HG03135 (cell line): ENCODE results near the gene APIP.

ENCODE experiments used
- ATAC-seq: cut with Tn5 transposase; IDR thresholded peaks from one replicate; pipeline ENCODE4 v1.9.1; 2021; ENCODE audit warnings: mild to moderate bottlenecking, moderate library complexity; ENCODE audit not compliant: unreplicated experiment

Gene APIP

GRCh38 chr11:34844463-34845112 is 71.6 kb downstream of the APIP start:
- no peak for ATAC-seq

GRCh38 chr11:34843271-34843670 is 72.9 kb downstream of the APIP start:
- ATAC-seq, result no peak

GRCh38 chr11:34840736-34841386 is 75.3 kb downstream of the APIP start:
- peak; percentile 83 for ATAC-seq

GRCh38 chr11:34839969-34840368 is 76.2 kb downstream of the APIP start:
- no peak for ATAC-seq

- ATAC-seq, result no peak
Observed at GRCh38 chr11:34836958-34837856, 79.0 kb downstream of the APIP start.

- no peak for ATAC-seq
Observed at GRCh38 chr11:34833602-34834001, 82.6 kb downstream of the APIP start.
